B cell (primary cell): Measurements from ENCODE around the gene SFXN3.

Experiments
- CTCF ChIP-seq: fragments of 200-600 bp; IDR thresholded peaks from one replicate; pipeline ENCODE4 v1.8.0; 2022; ENCODE audit warnings: antibody characterized with exemption, mild to moderate bottlenecking
- EZH2 ChIP-seq: IDR thresholded peaks from 2 replicates; pipeline ENCODE4 v1.6.1; 2012; ENCODE audit warnings: borderline replicate concordance, low read depth, mild to moderate bottlenecking, moderate library complexity, low read length; ENCODE audit not compliant: insufficient read depth, poor library complexity, severe bottlenecking

GRCh38 chr10:100983868-100984671 lies 47.0 kb upstream of the SFXN3 start:
- TF ChIP-seq CTCF (no peak), EZH2 (no peak)
